SK-N-SH (cell line): Measurements from ENCODE around the gene CHRNG. TPM values are rescaled to one million over a fixed set of nuclear protein-coding genes. Genes with fewer than 3 reads are reported as not detected.

Source experiments
- CTCF ChIA-PET: fragments of 300-600, 350-600 bp; formaldehyde crosslinking; extraction: SDS; loops from one replicate; lab custom pipeline; 2021; lab: Yijun Ruan, JAX
- POLR2A ChIA-PET: fragments of 350-600 bp; sonication (Branson Sonifier 250); formaldehyde crosslinking; extraction: SDS; loops from one replicate; lab custom pipeline; 2020; ENCODE audit warnings: antibody characterized with exemption, inconsistent platforms; lab: Yijun Ruan, JAX
- DNase-seq: peaks from one replicate; pipeline ENCODE4 v3.0.0; 2012
- H2AFZ ChIP-seq: fragments of 200-600 bp; sonication (generic); 2 replicates; pipeline ENCODE4 v1.8.1; 2016; ENCODE audit warnings: antibody characterized with exemption, mild to moderate bottlenecking, low read depth
- H3F3A ChIP-seq: fragments of 200-600 bp; sonication (generic); replicated peaks from 2 replicates; pipeline ENCODE3; 2016; ENCODE audit warnings: antibody characterized with exemption, mild to moderate bottlenecking; ENCODE audit not compliant: insufficient read depth
- H3K27ac ChIP-seq, 2 experiments: fragments of 200-500 bp in 1 of 2; fragments of 200-600 bp in 1 of 2; sonication (Bioruptor generic) in 1 of 2; sonication (generic), shearing (Covaris generic) in 1 of 2; 2 replicates each; pipeline versions ENCODE4 v1.5.1 to v1.6.1; 2014 to 2016; ENCODE audit warnings: low read depth in 2 of 2, inconsistent platforms in 1 of 2, low read length in 1 of 2, mild to moderate bottlenecking in 1 of 2, mixed read lengths in 1 of 2
- H3K27me3 ChIP-seq: fragments of 200-600 bp; sonication (generic), shearing (Covaris generic); 2 replicates; pipeline ENCODE4 v1.6.1; 2016; ENCODE audit warnings: mixed run types; ENCODE audit not compliant: insufficient read depth
- H3K36me3 ChIP-seq, 2 experiments: fragments of 200-500 bp in 1 of 2; fragments of 200-600 bp in 1 of 2; sonication (Bioruptor generic) in 1 of 2; sonication (generic) in 1 of 2; replicated peaks in 1 of 2; 2 replicates each; pipeline versions ENCODE3 to v1.5.1; 2014 to 2016; ENCODE audit warnings: low read length in 1 of 2, mild to moderate bottlenecking in 1 of 2; ENCODE audit not compliant: insufficient read depth in 2 of 2, control insufficient read depth in 1 of 2
- H3K4me1 ChIP-seq, 2 experiments: fragments of 200-500 bp in 1 of 2; fragments of 200-600 bp in 1 of 2; sonication (Bioruptor generic) in 1 of 2; sonication (generic), shearing (Covaris generic) in 1 of 2; 2 replicates each; pipeline versions ENCODE4 v1.5.1 to v1.6.1; 2014 to 2016; ENCODE audit warnings: low read depth in 1 of 2, low read length in 1 of 2, mixed run types in 1 of 2; ENCODE audit not compliant: insufficient read depth in 2 of 2, control insufficient read depth in 1 of 2
- H3K4me2 ChIP-seq: fragments of 200-600 bp; sonication (generic), shearing (Covaris generic); 2 replicates; pipeline ENCODE4 v1.6.1; 2017; ENCODE audit warnings: mixed run types
- H3K4me3 ChIP-seq, 2 experiments: fragments of 200-500 bp in 1 of 2; fragments of 200-600 bp in 1 of 2; sonication (Bioruptor generic) in 1 of 2; sonication (generic), shearing (Covaris generic) in 1 of 2; 2 replicates each; pipeline versions ENCODE4 v1.5.1 to v1.8.1; 2014 to 2016; ENCODE audit warnings: low read depth in 2 of 2, inconsistent platforms in 1 of 2, low read length in 1 of 2, mild to moderate bottlenecking in 1 of 2, mixed read lengths in 1 of 2, moderate library complexity in 1 of 2
- H3K79me2 ChIP-seq: fragments of 200-600 bp; sonication (generic); 2 replicates; pipeline ENCODE4 v1.8.1; 2017; ENCODE audit warnings: mild to moderate bottlenecking; ENCODE audit not compliant: insufficient read depth
- H3K9ac ChIP-seq: fragments of 200-600 bp; sonication (generic); 2 replicates; pipeline ENCODE4 v1.6.1; 2017; ENCODE audit warnings: mixed run types
- H3K9me2 ChIP-seq: fragments of 200-600 bp; sonication (generic); 2 replicates; pipeline ENCODE4 v1.6.1; 2017; ENCODE audit warnings: mixed run types
- H3K9me3 ChIP-seq: fragments of 200-600 bp; sonication (generic); 2 replicates; pipeline ENCODE4 v1.6.1; 2017; ENCODE audit warnings: mixed run types, mild to moderate bottlenecking, moderate library complexity
- H4K20me1 ChIP-seq: fragments of 200-600 bp; sonication (generic); 2 replicates; pipeline ENCODE4 v1.6.1; 2017; ENCODE audit warnings: mild to moderate bottlenecking, mixed run types; ENCODE audit not compliant: insufficient read depth
- FOXJ3 ChIP-seq: sonication (generic); formaldehyde crosslinking; IDR thresholded peaks from 2 replicates; pipeline ENCODE4 v1.5.1; 2020; ENCODE audit warnings: mild to moderate bottlenecking, missing genetic modification reagents
- MXI1 ChIP-seq: IDR thresholded peaks from 2 replicates; pipeline ENCODE4 v1.6.1; 2012; ENCODE audit warnings: mild to moderate bottlenecking, low read depth, low read length, improper control_type of control experiment
- POLR2AphosphoS5 ChIP-seq: IDR thresholded peaks from 2 replicates; pipeline ENCODE4 v1.6.1; 2012; ENCODE audit warnings: low read depth, low read length
- RCOR1 ChIP-seq: fragments of 150-350 bp; IDR thresholded peaks from 2 replicates; pipeline ENCODE4 v1.6.1; 2017; ENCODE audit warnings: antibody characterized with exemption, low read length
- RXRA ChIP-seq: IDR thresholded peaks from 2 replicates; pipeline ENCODE4 v1.4.0; 2012; ENCODE audit warnings: low read depth, mild to moderate bottlenecking, borderline replicate concordance
- SIN3A ChIP-seq: IDR thresholded peaks from 2 replicates; pipeline ENCODE4 v1.6.1; 2012; ENCODE audit warnings: low read depth, mild to moderate bottlenecking, low read length, moderate library complexity, borderline replicate concordance
- ZBTB33 ChIP-seq: IDR thresholded peaks from 2 replicates; pipeline ENCODE4 v1.4.0; 2012; ENCODE audit warnings: low read depth, borderline replicate concordance
- WGBS: methylation state at CpG from one replicate; pipeline ENCODE4 v1.1.6; 2017; ENCODE audit warnings: low lambda C conversion rate; 5-methylcytosine and 5-hydroxymethylcytosine counted together
- polyA plus RNA-seq, 3 experiments: library from polyadenylated mRNA; depleted of rRNA; stranded (reverse); fragments of >200 nt; gene quantifications; 2 replicates each; pipeline ENCODE4 v1.2.3, GENCODE V29; 2012
- TF ChIP-seq, protein P1 (sequence below): IDR thresholded peaks from 2 replicates; pipeline ENCODE4 v1.6.1; 2012; ENCODE audit warnings: mild to moderate bottlenecking, low read depth, low read length, moderate library complexity
- TF ChIP-seq, protein P2 (sequence below): IDR thresholded peaks from 2 replicates; pipeline ENCODE4; 2012

Gene CHRNG
- polyA plus RNA-seq, 1 of the 3 experiments (the other 2 are of a cell fraction), result not detected

GRCh38 chr2:232593982-232594381 lies 54.5 kb downstream of the CHRNG start:
- H3K27me3 ChIP-seq, result no peaks in the 10 kb centered on the region
- H3K9me3 ChIP-seq, result no peaks in the 10 kb centered on the region
- H3K4me3 ChIP-seq, result no peak overlapping the region
- H3F3A ChIP-seq, result peaks cover 3% of the 10 kb centered on the region
- no peak overlapping the region for H2AFZ ChIP-seq
- H3K79me2 ChIP-seq, result no peaks in the 10 kb centered on the region
- no peak overlapping the region for H3K27ac ChIP-seq
- no peak for DNase-seq
- no peaks in the 10 kb centered on the region for H3K9me2 ChIP-seq
- peaks cover 5 to 6% of the 10 kb centered on the region in 2 experiments; a peak in 2 of 4 replicates for H3K4me1 ChIP-seq
- no peak for TF ChIP-seq MXI1
- TF ChIP-seq RCOR1, result no peak
- TF ChIP-seq FOXJ3 (CRISPR knock-in tag), result no peak
- no peak for TF ChIP-seq POLR2AphosphoS5
- TF ChIP-seq, protein P1, sequence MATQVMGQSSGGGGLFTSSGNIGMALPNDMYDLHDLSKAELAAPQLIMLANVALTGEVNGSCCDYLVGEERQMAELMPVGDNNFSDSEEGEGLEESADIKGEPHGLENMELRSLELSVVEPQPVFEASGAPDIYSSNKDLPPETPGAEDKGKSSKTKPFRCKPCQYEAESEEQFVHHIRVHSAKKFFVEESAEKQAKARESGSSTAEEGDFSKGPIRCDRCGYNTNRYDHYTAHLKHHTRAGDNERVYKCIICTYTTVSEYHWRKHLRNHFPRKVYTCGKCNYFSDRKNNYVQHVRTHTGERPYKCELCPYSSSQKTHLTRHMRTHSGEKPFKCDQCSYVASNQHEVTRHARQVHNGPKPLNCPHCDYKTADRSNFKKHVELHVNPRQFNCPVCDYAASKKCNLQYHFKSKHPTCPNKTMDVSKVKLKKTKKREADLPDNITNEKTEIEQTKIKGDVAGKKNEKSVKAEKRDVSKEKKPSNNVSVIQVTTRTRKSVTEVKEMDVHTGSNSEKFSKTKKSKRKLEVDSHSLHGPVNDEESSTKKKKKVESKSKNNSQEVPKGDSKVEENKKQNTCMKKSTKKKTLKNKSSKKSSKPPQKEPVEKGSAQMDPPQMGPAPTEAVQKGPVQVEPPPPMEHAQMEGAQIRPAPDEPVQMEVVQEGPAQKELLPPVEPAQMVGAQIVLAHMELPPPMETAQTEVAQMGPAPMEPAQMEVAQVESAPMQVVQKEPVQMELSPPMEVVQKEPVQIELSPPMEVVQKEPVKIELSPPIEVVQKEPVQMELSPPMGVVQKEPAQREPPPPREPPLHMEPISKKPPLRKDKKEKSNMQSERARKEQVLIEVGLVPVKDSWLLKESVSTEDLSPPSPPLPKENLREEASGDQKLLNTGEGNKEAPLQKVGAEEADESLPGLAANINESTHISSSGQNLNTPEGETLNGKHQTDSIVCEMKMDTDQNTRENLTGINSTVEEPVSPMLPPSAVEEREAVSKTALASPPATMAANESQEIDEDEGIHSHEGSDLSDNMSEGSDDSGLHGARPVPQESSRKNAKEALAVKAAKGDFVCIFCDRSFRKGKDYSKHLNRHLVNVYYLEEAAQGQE, result no peak
- TF ChIP-seq, protein P2, sequence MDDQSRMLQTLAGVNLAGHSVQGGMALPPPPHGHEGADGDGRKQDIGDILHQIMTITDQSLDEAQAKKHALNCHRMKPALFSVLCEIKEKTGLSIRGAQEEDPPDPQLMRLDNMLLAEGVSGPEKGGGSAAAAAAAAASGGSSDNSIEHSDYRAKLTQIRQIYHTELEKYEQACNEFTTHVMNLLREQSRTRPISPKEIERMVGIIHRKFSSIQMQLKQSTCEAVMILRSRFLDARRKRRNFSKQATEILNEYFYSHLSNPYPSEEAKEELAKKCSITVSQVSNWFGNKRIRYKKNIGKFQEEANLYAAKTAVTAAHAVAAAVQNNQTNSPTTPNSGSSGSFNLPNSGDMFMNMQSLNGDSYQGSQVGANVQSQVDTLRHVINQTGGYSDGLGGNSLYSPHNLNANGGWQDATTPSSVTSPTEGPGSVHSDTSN, result no peak
- TF ChIP-seq RXRA, result no peak
- TF ChIP-seq ZBTB33, result no peak
- no peak for TF ChIP-seq SIN3A
- no peaks in the 10 kb centered on the region for H4K20me1 ChIP-seq
- CTCF ChIA-PET, result interaction anchor here (0.6 to 1.2 kb wide), 3 partner anchors 11 to 657 kb away, joined by 3 to 5 read pairs (median 3); no protein-coding TSS in a partner anchor
- 77% methylated on average over 5 of the region's 7 CpGs for WGBS
- H3K36me3 ChIP-seq, result no peaks in the 10 kb centered on the region
- H3K9ac ChIP-seq, result no peak overlapping the region
- POLR2A ChIA-PET, result no interaction called here
- no peak overlapping the region for H3K4me2 ChIP-seq

Other genes with a start within 250 kb of the CHRNG start
- gene ALPP, start 160.9 kb upstream of the CHRNG start, polyA plus RNA-seq (2012; rRNA removed), result not detected in 2 replicates
- gene ALPG, start 132.8 kb upstream of the CHRNG start, polyA plus RNA-seq (2012; rRNA removed), result not detected in 2 replicates
- gene ALPI, start 83.5 kb upstream of the CHRNG start, polyA plus RNA-seq (2012; rRNA removed), result not detected in 2 replicates
- gene ECEL1, start 51.9 kb upstream of the CHRNG start, polyA plus RNA-seq (2012; rRNA removed), result not detected in 2 replicates
- gene PRSS56, start 19.3 kb upstream of the CHRNG start, polyA plus RNA-seq (2012; rRNA removed), result not detected in 2 replicates
- 0.12 TPM in 1 of 2 replicates, not detected in the other for gene CHRND, start 13.5 kb upstream of the CHRNG start, polyA plus RNA-seq (2012; rRNA removed)
- gene TIGD1, start 10.9 kb downstream of the CHRNG start, polyA plus RNA-seq (2012; rRNA removed), result 4.6 and 7.0 TPM in 2 replicates
- gene EIF4E2, start 11.0 kb downstream of the CHRNG start, polyA plus RNA-seq (2012; rRNA removed), result 27.6 and 29.1 TPM in 2 replicates
- 0.05 TPM in 1 of 2 replicates, not detected in the other for gene EFHD1, start 93.9 kb downstream of the CHRNG start, polyA plus RNA-seq (2012; rRNA removed)
- gene GIGYF2, start 157.6 kb downstream of the CHRNG start, polyA plus RNA-seq (2012; rRNA removed), result 12.8 and 18.2 TPM in 2 replicates
- gene KCNJ13, start 236.9 kb downstream of the CHRNG start, polyA plus RNA-seq (2012; rRNA removed), result not detected in 2 replicates